HG03457 (cell line): ENCODE measurements around the gene SUSD1.

Experiments
- ATAC-seq: cut with Tn5 transposase; IDR thresholded peaks from one replicate; pipeline ENCODE4 v1.9.1; 2021; ENCODE audit warnings: moderate number of reproducible peaks; ENCODE audit not compliant: unreplicated experiment

Gene SUSD1

DNA sequence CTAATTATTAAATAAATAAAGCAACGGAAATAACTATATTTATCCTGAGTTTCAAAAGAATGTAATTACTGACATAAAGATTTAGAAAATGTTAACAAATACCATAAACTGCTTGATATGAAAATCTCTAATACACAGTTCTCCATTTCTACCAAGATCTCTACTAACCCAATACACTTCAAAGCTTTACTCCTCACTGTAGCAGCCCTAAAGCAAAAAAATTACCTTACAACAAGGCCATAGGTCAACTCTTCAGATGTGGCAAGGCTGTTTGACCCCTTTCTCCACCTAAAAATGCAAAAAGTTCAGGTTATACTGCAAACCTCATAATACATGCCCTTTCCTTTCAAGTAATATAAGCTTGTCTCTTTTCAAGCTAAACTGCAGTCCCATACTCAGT, 181.8 kb downstream of the SUSD1 start:
- ATAC-seq = no peak

DNA sequence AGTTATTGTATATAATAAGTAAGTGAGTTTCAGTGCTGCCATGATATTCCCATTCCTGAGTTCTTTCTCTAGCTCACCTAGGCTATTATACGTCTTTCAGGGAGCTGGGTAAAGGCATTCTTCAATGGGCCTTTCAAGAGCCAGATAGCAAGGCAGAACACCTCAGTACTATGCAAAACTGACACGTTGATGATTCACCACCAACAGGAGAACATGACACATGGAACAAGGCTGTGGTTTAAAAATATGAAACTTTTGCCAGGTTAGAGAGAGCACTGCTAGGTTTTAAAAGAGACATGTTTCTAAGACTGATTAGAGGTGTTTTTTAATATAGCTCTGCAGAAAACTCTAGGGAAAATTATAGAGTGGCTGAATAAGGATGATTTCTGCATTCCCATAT, 182.6 kb downstream of the SUSD1 start:
- peak; percentile 85 for ATAC-seq

DNA sequence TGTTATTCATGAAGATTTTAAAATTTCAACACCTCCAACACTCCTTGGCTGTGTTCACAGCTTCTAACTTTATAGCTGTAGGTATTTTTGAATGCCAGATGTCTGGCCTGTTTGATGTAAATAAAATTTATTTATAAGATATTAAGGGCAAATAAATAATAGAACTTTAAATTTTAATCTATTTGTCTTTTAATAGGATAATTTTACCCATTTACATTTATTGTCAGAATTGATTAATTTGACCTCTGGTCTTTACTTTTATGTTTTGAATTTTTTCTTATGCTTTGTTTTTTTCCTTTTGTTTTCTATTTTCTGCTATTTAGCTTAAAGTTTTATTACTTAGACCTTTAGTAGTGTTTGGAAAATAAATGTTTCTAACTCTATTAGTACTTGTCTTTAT, 183.9 kb downstream of the SUSD1 start:
- no peak for ATAC-seq
